HG02884 (cell line): ENCODE data around the gene TENM3.

ENCODE experiments used
- ATAC-seq: cut with Tn5 transposase; IDR thresholded peaks from one replicate; pipeline ENCODE4 v1.9.1; 2021; ENCODE audit warnings: mild to moderate bottlenecking, moderate library complexity; ENCODE audit not compliant: unreplicated experiment

Gene TENM3

GRCh38 chr4:182758273-182758672 lies 515.1 kb downstream of the TENM3 start:
- ATAC-seq = no peak

GRCh38 chr4:182760551-182761043 lies 517.4 kb downstream of the TENM3 start:
- ATAC-seq = no peak

GRCh38 chr4:182764137-182764536 lies 520.9 kb downstream of the TENM3 start:
- no peak for ATAC-seq

GRCh38 chr4:182764642-182765041 lies 521.4 kb downstream of the TENM3 start:
- no peak for ATAC-seq

GRCh38 chr4:182765987-182766856 lies 523.0 kb downstream of the TENM3 start:
- ATAC-seq = no peak

GRCh38 chr4:182766857-182767250 lies 523.7 kb downstream of the TENM3 start:
- ATAC-seq = no peak

GRCh38 chr4:182768838-182769237 lies 525.6 kb downstream of the TENM3 start:
- no peak for ATAC-seq

GRCh38 chr4:182770259-182770995 lies 527.2 kb downstream of the TENM3 start:
- no peak for ATAC-seq

- no peak for ATAC-seq
These were observed 527.9 kb downstream of the TENM3 start for GRCh38 chr4:182770996-182771514.

- ATAC-seq = no peak
These were observed 531.9 kb downstream of the TENM3 start for GRCh38 chr4:182775075-182775474.

GRCh38 chr4:182776376-182777105 lies 533.3 kb downstream of the TENM3 start:
- no peak for ATAC-seq

- no peak for ATAC-seq
These were observed 535.2 kb downstream of the TENM3 start for GRCh38 chr4:182778222-182778982.

GRCh38 chr4:182786991-182787390 lies 543.8 kb downstream of the TENM3 start:
- ATAC-seq = no peak

- ATAC-seq = no peak
These were observed 545.0 kb downstream of the TENM3 start for GRCh38 chr4:182788201-182788600.

GRCh38 chr4:182789529-182789928 lies 546.3 kb downstream of the TENM3 start:
- ATAC-seq = no peak

GRCh38 chr4:182795446-182796238 lies 552.4 kb downstream of the TENM3 start:
- ATAC-seq = no peak

- ATAC-seq = no peak
These were observed 556.5 kb downstream of the TENM3 start for GRCh38 chr4:182799515-182800215.

GRCh38 chr4:182800216-182800515 lies 557.0 kb downstream of the TENM3 start:
- no peak for ATAC-seq

GRCh38 chr4:182801636-182802035 lies 558.4 kb downstream of the TENM3 start:
- no peak for ATAC-seq
